GM12874 (cell line): Measurements from ENCODE around the gene KCTD15.

ENCODE experiments used
- TF ChIP-seq, protein P1 (sequence below): IDR thresholded peaks from 2 replicates; pipeline ENCODE4 v1.5.1; 2011; ENCODE audit warnings: low read depth, mild to moderate bottlenecking, control low read depth, low read length, moderate library complexity; ENCODE audit not compliant: insufficient read depth

Gene KCTD15

DNA sequence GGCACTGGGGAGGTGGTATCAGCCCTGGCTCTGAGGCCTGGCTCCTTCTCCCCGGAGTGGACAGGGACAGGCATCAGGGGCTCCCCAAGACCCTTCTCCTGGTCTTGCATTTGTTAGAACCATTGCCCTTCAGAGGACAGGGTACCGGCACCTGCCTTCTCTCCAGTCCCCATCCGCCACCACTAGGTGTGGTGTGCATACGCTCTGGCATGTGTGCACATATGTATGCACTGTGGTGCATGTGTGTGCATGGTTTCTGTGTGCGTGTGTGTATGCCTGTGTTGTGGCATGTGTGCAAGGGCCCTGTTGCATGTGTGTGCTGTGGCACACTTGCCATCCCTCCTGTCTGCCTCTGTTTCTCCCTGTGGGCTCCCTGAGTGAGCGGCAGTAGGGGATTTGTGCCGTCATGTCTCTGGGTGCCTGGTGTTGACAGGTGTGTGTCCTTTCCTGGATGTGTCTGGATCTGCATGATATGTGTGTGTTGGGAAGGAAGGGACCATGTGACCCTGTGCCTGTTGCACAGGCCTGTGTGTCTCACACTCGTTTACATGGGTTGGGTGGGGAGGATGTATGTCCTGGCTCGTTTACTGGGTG is 9.3 kb downstream of the KCTD15 start:
- TF ChIP-seq, protein P1, sequence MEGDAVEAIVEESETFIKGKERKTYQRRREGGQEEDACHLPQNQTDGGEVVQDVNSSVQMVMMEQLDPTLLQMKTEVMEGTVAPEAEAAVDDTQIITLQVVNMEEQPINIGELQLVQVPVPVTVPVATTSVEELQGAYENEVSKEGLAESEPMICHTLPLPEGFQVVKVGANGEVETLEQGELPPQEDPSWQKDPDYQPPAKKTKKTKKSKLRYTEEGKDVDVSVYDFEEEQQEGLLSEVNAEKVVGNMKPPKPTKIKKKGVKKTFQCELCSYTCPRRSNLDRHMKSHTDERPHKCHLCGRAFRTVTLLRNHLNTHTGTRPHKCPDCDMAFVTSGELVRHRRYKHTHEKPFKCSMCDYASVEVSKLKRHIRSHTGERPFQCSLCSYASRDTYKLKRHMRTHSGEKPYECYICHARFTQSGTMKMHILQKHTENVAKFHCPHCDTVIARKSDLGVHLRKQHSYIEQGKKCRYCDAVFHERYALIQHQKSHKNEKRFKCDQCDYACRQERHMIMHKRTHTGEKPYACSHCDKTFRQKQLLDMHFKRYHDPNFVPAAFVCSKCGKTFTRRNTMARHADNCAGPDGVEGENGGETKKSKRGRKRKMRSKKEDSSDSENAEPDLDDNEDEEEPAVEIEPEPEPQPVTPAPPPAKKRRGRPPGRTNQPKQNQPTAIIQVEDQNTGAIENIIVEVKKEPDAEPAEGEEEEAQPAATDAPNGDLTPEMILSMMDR = no peak

GRCh38 chr19:33806434-33806881 is 9.8 kb downstream of the KCTD15 start:
- TF ChIP-seq, protein P1 = no peak

DNA sequence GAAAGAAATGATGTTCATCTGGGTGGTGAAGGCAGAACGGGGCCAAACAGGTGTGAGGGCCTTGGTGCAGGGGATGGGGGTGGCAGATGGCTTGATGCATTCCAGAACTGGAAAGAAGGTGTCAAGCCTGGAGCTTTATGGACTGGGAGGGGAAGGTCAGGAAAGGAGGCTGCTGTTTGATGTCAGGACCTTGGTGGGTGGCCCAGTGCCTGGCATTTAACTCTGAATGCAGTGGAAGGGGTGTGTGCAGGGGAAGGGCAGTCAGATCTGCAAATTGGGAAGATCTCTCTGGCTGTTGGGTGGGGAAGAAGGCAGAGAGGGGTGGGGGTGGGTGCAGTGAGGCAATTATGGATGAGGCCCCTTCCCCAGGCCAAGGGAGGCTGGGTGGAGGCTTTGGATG is 11.7 kb downstream of the KCTD15 start:
- TF ChIP-seq, protein P1 = no peak

DNA sequence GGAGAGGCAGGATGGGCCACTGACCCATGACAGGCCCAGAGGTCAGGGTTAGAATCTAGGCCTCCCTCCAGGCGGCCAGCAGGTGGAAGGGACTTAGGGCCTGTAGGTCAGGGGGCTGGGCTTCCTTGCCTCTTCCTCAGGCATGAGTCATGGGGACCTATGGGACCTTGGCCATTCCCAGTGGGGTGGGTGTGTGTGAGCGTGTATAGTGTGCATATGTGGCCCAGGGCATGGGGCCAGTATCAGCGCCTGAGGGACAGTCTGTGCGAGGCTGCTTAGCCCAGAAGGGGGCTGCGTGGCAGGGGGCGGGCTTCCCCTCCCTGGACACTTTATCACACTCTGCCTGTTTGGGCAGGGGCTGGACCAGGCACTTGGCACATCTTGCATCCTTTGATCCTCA is 13.3 kb downstream of the KCTD15 start:
- TF ChIP-seq, protein P1 = no peak

- TF ChIP-seq, protein P1 = no peak
Observed at GRCh38 chr19:33810821-33811220, 14.2 kb downstream of the KCTD15 start.

GRCh38 chr19:33811246-33811645 is 14.6 kb downstream of the KCTD15 start:
- TF ChIP-seq, protein P1 = no peak

DNA sequence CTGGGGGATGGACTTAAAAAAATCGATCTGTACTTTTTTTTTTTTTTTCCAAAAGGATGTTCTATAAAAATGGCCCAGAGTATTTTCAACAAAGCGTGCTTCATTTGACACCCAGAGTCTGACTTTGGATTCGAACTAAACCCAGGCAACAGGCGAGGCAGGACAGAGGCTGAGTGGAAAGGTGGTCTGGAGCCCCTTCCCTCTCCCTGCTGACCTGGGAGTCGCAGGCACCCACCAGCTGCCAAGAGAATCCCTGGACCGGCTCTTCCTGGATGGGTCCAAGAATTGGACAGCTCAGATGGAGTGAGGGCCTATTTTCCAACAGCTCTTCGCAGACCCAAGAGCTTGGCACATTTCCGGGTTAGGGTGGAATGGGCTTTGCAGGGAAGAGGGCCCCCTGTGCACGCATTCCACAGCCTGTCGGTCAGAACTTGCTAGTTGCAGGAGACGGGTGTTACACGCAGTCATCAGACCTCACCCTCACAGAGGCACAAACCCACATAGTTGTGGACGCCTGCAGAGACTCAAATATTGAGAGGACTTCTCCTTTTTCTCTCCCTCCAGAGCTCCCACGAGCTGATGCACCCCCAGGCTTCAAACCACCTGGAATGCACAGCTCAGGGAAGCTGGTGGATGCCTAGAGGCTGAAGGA is 15.2 kb downstream of the KCTD15 start:
- TF ChIP-seq, protein P1 = no peak
